Measurements from ENCODE around the gene MRPL21.
"Not testable (repeated sequence)": the region's sequence is repeated elsewhere in the genome, so short reads cannot be mapped to it uniquely, and the experiment has no call there.

MRPL21 gene

DNA sequence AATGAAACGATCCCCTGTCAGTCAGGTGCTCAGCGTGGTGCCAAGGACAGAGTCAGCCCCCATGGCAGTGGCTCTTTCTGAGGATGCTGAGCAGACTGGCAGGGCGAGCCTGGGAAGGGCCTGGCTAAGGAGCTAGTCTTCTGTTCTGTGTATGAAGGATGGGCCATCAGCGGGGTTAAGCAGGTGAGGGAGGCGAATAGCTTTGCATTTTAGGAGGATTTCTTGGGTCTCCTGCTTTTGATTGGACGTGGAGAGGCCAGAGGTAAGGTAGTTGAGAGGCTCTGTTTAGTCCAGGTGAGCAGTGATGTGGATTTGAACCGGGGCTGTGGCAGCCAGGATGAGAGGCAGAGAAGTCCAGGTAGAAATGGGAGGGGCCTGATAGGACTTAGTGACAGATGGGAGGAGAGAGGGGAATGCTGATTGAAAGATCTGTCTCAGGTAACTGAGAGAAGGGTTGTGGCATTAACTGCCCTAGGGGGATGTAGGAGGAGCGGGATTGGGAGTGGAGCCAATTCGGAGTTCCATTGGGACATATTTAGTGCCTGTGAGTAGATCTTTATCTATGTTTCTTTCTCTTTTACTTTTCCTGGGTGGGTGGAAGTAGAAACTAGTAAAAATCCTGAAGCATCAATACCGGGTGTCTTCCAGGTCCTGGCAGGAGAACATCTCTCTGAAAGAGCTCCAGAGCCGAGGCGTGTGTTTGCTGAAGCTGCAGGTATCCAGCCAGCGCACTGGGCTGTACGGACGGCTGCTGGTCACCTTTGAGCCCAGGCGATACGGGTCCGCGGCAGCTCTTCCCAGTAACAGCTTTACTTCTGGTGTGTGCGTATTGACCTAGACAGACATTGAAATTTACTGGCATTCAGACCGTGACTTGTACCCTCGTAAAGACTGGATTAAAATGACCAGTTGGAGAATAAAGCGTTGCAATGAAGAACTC lies 2.1 kb upstream of the MRPL21 start:
- no peak for DNase-seq

DNA sequence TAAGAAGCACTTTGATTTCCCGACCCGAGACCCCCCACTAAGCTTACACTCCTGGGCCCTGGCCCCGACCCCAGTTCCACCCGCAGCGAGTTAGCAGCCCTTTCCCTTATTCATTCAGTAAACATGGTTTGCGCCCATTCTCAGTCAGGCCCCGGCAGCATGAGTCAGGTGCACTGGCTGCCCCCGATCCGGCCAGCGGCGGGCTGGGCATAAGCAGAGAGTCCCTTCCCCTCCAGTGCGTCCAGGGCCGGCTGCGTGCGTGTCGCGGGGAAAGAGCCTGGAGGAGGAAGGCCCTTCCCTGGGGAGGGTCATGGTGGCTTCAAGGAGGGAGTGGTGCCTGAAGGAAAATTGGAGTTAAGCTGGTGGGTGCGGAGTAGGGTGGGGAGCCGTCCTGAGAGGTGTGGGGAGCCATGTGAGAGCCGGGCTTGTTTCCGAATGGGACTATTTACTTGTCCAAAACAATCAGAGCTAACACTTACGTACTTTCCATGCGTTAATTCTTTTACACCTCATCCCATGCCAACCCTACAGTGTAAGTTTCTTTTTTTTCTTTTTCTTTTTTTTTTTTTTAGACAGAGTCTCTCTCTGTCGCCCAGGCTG lies 716 bp upstream of the MRPL21 start:
- peak; percentile 5 for DNase-seq

DNA sequence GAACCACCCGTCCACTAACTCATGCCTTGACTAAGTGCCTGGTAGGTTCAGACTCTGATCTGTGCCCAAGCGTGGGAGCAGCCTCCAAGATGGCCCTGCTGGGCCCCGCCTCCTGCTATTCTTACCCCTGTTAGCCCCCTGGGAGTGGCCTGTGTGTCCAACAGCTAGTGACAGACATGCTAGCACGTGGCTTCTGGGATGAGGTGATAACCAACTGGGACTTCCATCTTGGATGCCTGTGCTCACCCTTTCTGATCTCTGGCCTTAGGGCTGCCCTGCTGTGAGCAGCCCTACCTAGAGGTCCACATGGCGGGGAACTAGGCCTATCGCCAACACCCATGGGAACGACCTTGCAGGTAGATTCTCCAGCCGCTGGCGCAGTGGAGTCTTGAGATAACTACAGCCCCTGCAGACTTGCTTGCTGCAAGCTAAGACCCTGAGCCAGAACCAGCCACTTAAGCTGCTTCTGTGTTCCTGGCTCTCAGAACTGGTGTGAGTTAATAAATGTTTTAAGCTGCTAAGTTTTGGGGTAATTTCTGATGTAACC lies 2.7 kb downstream of the MRPL21 start:
- no peak for DNase-seq

DNA sequence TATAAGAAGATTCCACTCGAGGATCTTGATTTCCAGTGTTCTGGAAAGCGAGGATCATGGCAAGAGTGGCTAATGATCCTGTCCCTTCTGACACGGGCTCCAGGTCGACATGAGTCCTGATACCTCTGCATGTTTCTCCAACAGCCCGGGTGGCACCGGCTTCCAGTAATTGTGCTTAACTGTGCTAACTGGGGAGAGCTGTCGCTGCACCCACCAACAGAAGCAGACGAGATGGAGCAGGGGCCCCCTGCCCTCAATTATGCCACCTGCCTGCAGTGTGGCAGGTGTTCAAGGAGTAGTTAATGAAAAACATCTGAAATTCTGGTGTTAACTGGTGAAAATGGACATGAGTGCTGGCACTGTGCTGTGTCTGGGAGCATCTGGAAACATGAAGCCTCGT lies 6.2 kb downstream of the MRPL21 start:
- DNase-seq = no peak

DNA sequence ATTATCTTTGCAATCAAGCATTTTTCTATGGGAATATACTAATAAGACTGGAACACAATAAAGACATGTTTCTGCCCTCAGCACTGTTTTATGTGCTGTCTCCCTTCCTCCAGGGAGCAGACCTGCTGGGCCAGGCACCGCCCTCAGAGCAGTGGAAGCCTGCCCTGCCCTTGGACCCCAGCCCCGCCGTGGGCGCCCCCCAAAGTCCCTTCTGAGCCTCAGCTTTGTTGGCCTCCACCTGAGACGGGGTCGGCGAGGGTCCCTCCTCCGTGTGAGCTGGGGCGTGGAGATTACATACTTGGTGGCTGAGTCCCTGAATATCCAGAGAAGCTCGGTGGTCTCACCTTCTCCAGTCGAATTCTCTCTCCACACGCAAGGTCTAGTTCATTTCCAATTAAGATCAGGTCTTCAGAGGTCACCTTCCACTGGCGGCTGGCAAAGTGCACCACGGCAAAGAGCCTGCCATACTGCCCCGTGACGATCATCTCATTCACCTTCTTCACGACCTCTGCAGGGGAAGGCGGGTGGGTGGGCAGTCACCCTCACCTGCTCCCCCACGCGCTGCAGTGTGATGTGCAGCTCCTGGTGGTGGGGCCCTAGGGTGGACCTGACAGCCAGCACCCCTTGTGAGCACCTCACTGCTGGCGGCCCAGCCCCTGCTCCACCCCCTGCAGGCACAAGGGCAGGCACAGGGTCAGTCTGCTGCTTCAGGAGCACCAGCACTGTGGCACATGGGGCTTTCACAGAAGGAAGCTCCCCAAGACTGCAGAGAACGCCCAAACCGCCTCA lies 7.3 kb downstream of the MRPL21 start:
- DNase-seq = no peak

DNA sequence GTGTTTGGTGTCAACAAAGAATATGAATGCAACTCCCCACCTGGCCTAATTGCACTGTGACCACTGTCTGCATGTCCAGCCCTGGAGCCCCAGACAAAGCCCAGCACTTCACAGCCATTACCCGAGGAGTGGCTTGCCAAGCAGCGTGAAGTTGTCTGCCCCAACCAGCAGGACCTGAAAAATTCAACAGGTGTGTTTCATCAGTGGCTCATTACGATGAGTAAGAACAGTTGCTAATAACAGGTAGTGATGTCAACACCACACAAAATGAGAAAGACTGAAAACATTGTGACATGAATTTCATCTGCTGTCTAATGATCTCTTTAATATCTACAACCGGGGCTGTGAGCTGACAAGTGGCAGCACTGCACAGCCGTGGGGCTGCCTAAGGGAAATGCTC lies 10.3 kb downstream of the MRPL21 start:
- no peak for DNase-seq

DNA sequence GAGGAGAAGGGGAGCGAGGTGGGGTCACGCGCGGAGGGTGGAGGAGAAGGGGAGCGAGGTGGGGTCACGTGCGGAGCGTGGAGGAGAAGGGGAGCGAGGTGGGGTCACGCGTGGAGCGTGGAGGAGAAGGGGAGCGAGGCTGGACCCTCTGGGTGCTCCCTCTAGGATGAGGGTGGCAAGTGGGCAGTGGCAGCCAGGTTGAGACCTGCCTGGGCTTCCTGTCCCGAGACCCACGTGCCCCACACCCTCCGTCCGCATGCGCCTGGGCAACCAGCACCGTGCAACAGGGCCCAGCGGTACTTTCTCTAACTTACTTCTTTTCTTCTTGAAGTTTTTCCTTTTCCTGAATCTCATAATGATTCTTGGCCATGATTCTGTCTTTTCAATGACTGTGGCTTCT lies 11.1 kb downstream of the MRPL21 start:
- DNase-seq = no peak

DNA sequence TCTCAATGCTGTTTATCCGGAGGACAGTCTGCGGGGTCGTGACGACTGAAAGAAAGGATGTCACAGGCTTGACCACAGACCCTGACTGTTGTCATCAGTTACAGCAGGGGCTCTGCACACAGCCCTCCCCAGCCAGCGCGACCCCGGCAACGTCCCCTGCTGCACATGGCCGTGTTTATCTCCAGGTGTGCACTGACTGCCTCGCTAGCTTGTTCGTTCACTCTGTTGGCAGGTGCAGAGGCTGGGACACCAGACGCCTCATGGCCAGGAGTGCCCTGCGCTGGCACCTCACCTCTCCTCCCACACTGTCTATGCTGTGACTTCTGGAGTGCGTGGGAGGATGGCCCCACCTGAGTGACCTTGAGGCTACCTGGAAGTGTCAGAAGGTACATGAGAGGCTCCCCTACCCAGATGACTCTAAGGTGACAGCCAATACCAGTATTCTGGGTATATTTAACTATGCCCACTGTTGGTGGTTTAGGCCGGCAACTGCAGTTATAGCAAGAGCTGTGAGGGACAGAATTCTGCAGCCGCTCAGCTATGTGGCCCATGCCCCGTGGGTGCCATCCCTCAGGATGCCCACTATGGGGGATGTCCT lies 12.2 kb downstream of the MRPL21 start:
- no peak for DNase-seq

DNA sequence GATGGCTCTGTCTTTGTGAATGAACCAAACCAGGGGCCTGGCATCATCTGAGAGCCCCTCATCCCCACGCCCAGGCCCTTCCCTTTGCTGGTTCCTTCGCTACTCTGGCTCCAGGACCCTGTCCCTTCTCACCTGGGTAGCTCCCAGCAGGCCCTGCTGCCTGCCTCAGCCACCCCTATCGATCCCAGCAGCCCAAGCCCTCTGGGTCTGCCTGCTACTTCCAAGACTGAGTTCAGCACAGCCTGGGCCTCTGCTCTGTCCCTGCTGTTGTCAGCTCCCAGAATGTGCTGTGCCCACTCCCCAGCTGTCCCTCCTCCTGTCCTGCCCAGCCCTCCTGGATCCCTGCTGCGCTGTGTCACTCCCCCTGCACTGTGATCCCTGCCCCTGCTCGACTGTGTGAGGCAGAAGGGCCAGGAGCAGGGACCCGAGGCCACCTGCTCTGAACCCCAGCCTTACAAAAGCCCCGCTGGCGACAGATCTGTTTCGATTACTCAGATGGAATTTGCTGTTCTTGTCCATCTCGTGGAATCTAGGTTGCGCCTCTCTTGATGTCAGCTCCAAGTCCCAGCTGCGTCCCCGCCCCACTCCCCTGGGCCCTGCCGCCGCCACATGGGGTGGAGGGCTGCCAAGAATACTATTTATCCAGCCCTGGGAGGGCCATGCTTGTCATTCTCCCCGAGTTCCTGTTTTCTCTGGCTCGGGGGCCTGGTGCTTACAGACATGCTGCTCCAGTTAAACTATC lies 13.0 kb downstream of the MRPL21 start:
- DNase-seq = no peak

DNA sequence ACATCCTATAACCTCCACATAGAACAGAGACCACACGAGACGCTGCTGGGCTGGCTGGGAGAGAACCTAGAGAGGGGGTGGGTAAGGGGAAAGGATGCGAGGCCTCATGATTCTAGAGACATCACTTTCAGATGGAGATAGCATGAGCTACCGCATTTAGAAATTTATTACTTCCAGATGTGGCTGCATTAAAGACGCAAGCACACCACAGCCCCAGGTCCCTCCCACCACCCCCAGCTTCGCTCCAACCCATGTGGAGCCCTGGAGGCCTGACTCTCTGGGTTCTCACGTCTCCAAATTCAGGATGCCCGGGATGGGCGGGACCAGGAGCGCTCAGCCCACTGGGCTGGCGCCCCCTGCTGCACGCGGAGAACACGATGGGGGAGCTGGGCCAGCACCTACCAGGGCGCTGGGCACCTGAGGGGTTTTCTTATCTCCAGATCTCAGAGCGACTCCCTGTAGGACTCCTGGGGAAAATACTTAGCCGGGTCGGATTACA lies 13.6 kb downstream of the MRPL21 start:
- peak; percentile 19 for DNase-seq

DNA sequence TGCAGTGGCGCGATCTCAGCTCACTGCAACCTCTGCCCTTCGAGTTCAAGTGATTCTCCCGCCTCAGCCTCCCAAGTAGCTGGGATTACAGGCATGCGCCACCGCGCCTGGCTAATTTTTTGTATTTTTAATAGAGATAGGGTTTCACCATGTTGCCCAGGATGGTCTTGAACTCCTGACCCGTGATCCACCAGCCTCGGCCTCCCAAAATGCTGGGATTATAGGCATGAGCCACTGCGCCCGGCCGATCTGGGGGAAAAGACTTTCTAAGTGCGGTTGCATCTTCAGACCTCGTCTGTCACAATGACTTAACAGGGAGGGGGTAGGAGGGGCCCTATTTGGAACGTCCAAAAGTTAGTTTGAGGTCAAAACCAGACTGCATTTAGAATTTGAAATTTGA lies 18.8 kb downstream of the MRPL21 start:
- not testable (repeated sequence) for DNase-seq

DNA sequence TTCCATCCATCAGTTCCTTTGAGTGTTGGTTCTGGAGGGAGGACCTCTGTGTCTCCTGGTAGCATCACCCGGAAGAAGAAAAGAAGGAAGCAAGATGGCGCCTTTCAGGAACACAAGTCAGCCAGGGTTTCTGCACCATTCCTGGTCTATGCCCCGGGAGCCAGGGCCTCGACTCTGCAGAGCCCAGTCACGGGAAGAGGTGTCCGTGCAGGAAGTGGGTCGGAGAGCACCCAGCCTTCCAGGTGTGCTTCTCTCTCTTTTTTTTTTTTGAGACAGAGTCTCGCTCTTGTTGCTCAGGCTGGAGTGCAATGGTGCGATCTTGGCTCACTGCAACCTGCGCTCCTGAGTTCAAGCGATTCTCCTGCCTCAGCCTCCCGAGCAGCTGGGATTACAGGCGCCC lies 21.2 kb downstream of the MRPL21 start:
- DNase-seq = no peak

DNA sequence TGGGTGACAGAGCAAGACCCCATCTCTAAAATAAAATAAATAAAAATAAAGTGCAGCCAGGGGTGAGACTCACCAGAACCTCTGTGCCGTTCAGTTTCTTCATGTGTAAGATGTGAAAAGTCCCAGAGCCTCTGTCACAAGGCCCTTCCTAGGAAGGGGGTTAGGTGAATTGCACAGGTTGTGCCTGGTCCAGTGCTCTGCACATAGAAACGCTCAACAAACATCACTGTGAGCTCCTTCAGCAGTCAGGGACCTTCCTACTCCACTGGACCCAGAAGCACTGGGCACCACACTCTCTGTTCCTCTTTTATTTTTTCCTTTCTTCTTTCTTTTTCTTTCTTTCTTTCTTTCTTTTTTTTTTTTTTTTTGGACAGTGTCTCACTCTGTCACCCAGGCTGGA lies 22.3 kb downstream of the MRPL21 start:
- DNase-seq = no peak

DNA sequence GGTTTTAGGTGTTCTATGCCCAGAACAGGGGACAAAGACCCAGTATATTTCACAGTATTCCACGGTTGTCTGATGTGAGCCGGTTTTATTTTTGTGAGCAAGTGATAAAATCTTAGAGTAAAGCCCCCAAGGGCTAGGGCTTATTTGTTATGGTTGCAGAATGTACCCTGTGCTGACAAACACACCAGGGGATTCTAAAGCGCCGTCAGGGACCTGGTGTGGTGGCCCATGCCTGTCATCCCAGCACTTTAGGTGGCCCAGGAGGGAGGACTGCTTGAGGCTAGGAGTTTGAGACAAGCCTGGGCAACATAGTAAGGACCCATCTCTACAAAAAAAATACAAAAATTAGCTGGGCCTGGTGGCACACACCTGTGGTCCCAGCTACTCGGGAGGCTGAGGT lies 22.8 kb downstream of the MRPL21 start:
- DNase-seq = no peak

DNA sequence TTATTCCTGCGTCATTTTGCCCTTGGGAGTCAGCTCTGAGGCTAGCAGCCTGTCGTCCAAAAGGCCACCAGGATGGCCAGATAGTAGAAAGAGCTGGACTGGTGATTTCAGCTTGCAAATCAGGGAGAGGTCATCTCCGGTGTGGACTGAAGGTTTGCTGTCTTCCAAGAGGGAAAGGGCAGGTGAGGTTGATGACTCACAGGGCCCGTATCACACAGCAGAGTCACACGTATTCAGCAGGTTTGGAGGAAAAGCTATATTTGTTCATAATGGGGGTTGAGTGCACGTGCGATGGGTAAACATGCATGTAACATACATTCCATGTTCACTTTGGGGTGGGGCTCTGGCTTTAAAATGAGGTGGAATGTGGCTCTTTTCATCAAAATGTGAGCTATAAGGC lies 25.6 kb downstream of the MRPL21 start:
- DNase-seq = no peak

DNA sequence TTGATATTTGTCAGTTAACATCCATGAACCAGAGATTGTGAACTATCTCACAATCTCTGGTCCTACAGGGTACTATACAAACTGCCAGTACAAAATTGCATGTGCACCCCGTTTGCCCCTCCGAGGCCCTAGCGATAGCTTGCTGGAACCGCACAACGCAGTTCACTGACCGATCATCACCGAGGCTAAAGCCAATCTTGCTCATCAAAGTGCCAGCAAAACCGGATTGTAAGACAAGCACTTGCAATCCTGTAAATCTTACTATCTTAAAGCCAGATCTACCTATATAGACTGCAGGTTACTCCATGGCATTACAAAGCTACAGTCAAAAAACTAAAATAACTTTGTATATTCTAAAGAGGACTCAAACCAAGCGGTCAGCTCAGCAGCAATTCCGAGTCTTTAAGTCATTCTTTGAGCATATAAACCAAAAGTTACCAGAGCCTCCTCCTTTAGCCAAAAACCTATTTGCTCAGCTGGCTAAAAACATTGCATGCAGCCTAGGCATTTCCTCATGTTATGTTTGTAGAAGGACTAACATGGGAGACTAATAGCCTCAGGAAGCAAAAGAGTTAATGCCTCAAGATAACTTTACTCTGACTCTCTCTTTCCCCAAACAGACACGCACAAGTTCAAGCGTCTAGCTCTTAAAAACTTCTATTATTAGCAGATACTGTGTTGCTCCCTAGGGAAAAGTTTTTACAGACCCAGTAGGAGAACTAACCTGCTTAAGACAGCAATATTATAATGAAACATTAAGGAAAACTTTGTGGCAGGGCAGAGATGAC lies 31.2 kb downstream of the MRPL21 start:
- DNase-seq = no peak

DNA sequence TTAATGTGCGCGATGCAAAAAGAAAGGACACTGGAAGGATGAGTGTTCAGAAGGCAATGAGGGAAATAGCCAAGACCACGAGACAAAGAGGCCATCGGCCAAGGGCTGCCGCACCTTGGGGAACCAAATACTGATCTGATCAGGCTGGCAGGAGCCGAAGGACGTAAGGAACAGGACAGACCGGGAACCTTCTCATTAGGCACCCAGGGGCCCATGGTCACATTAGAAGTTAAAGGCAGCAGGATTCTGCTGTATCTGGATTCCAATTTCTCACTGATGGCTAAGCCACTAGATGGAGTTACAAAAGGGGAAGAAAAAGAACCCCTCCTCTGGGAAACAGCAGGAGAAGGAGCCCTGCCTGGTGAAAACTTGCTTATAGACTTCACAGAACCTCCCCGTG lies 33.2 kb downstream of the MRPL21 start:
- DNase-seq = peak; percentile 6

DNA sequence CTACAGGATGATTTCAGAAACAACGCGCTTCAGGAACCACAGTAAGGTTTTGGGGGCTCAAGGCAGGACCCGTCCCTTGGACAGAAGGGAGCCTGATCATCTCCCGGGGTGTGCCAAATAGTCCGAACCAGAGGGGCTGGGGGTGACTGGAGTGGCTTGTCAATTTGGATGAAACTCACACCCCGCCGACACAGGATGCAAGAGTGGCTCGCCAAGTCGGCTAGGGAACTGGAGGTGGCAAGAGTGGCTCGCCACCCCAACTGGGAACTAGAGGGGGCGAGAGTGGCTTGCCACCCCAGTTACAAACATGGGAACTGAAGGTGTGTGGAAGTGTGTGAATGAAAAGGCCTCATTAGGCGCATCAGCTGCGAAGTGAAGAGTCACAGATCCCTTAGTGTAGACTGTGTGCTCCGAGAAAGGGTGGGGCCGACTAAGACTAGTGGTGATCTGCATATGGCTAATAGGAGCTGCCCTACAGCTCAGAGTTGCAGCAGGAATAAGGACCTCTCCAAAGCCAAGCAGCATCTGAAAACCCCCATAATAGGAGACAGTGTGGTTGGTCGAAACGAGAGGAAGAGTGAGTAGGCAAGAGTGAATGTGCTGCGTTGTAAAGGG lies 35.3 kb downstream of the MRPL21 start:
- DNase-seq = peak; percentile 4

DNA sequence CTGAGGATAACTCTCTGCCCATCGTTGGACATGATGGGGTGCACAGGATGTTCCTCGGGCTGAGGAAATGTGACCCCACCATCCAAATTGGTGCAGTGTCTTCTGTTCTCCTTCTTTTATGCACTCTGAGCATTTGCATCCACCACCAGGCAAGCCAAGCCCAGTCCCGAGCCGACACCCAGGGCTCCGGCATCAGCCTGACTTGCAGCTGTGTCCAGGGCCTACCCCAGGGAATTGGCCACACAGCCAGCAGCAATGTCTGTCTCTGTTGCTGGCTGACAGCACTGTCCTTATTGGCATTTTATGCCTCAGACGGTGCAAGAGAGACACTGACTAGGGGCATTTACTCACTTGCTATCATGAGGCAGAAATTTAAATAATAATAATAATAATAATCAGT lies 36.6 kb downstream of the MRPL21 start:
- peak; percentile 25 for DNase-seq

DNA sequence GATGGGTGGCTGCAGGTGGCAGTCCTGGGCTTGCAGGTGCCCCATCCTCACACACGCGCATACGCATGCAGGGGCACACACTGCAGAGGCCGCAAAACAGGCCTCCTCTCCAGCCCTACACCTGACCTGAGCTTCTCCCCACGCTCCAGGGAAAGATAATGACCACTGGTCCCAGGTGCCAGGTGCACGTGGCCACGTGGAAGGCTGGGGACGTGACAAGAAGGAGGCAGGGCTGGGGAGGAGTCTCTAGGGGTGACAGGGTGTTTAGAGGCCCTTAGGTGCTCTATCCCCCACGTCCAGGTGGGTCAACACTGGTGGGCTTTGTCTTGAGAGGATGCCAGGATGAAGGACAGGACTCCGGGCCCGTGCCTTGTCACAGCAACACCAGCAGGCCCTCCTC lies 38.4 kb downstream of the MRPL21 start:
- no peak for DNase-seq

Measured in NCI-H526 treated with DMSO at 0.1 percent for 48 hours (cell line).